GM10847 (cell line): ENCODE results near the gene RASA4B.

ENCODE experiments used
- POLR2A ChIP-seq: IDR thresholded peaks from 2 replicates; pipeline ENCODE4 v1.6.1; 2011; ENCODE audit not compliant: insufficient read length; ENCODE audit errors: extremely low read depth

The RASA4B gene

DNA sequence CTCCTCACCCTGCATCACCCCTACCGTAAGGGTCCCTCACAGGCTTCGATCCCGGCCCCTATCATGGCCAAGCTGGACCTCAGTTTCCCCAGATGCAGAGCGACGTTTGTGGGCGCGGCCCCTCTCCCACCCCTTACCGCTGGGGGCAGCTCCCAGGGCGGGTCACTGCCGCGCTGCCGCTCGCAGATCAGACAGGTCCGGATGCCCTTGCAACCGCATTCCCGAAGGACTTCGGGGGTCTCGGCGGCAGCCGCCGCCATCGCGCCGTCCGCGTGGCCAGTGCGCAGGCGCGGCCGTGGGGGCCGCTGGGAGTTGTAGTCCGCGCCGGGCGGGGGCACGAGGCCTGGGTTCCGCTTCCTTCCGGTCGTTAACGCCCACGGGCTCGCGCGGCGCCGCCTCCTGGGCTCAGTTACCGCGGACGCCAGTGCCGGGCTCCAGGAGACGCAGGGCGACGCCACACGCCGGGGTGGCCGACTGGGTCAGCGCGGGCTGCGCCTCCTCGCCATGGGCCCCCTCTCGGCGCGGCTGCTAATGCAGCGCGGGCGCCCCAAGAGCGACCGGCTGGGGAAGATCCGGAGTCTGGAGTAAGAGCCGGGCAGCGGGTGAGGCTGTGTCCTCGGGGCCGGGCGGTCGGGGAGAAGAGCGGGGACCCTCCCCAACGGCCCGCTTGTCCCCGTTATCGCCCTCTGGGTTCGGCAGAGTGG lies 52.8 kb downstream of the RASA4B start, which contains the start of the genes ALKBH4 and LRWD1:
Gene ALKBH4, minus strand, starts transcription at position 287 of the 704 bp plus-strand sequence. Its CDS starts 27 bp downstream, at position 260.
Gene LRWD1, plus strand, starts transcription at position 408 of the 704 bp plus-strand sequence. Its CDS starts 97 bp downstream, at position 505.
- TF ChIP-seq POLR2A: peak; percentile 72

DNA sequence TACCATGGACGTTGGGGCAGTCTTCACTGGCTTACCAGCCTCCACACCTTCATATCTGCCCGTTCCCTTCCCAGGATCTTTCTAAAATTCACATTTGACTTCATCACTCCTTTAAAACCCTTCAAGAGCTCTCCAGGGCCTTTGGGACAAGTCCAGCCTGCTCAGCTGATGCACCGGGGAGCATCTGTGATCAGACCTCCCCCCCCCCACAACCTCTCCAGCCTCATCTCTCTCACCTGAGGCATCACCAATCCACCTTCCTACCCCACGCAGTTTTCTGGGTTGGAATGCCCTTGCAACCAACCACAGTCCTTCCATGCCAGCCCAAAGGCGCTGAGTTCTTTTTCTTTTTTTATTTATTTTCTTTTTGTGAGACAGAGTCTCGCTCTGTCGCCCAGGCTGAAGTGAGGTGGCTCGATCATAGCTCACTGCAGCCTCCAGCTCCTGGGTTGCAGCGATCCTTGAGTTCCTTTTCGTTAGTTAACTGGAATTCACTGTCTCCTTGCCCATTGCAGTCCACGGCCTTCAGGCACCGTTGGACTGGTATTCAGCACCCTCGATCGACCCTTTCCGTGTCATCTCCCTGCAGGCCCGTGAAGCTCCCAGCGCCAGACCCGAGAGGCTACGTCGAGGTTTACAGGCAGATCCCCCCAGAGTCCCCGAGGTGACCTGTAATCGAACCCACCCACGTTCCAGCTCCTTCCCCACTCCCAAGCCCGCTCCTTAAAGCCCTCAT lies 53.6 kb downstream of the RASA4B start:
- TF ChIP-seq POLR2A: no peak

DNA sequence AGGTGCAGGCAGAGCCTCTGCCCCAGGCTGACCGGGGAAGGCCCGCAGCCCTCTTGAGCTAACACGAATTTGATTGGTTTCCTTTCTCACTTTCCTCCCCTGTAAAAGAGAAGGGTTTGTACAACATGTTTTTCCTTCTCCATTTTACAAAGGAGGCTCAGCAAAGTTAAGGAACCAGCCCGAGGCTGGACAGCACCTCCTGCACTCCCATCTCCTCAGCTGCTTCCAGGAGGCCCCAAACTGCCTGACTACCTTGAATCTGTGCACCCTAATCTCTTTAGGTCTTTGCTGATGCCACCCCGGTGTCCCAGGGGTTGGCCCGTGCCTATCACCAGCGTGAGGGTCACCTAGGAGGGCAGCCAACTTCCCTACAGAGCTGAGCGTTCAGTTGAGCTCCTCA lies 57.1 kb downstream of the RASA4B start:
- no peak for TF ChIP-seq POLR2A

DNA sequence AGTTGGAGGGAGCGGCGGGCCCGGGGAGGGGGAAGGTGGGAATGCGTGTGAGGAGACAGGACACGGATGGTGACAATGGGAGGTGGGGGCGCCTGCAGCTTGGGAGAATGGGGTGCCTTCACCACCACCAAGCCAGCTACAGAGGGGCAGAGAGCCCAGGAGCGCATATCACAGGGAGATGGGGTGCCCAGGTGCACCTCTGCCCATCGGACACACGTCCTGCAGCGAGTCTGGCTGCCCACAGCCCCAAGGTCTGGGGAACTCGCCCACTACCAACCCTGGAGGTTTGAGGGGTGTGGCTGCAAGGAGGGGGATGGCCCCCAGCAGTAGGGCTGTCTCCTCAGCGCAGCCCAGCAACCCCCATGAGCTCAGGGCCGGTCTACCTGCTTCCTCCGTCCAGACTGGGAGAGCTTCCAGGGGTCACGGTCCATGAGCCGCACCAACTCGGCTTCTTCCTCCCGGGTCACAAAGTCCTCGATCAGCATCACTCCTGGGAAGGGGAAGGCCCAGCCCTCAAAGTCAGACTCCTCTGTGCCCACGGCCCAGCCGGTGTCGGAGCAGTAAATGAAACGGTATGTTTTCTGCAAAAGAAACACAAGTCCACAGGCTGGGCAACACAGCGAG lies 58.2 kb downstream of the RASA4B start:
- no peak for TF ChIP-seq POLR2A

DNA sequence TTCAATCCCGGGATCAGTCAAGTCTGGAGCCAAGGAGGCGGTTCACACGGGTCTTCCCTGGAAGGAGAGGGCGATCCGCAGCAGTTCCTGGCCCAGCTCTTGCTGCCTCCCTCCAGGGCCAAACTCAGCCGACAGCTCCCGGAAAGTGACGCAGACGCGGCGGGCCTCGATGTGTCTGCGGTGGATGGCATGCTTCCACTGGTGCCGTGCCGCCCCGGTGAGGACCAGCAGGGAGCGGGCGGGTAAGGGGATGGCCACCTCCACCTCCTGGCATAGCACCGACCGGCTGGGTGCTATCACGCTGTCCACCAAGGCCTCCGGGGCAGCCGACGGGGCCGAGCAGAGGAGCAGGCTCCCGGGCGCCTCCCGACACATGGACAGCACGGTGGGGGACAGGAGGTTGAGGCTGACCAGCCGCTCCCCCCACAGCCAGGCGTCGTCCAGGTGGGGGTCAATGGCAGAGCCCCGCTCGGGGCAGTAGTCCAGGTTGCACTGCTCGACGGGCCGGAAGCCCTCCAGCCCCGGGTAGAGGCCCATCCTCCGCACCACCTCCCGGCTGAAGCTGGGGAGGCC lies 60.1 kb downstream of the RASA4B start:
- no peak for TF ChIP-seq POLR2A

DNA sequence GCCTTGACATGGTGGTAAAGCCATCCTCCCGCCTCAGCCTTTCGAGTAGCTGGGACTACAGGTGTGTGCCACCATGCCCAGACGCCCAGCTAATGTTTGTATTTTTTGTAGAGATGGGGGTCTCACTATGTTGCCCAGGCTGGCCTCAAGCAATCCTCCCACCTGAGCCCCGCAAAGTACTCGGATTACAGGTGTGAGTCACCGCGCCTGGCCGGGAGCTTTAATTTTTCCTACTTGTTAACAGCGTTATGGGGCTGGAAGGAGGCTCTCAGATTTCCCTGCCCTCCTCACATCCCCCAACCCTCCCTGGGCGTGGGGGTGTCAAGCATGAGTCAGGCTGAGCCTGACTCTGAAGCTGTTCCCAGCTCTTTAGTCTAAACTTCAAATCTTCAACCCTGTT lies 61.2 kb downstream of the RASA4B start:
- TF ChIP-seq POLR2A: no peak

DNA sequence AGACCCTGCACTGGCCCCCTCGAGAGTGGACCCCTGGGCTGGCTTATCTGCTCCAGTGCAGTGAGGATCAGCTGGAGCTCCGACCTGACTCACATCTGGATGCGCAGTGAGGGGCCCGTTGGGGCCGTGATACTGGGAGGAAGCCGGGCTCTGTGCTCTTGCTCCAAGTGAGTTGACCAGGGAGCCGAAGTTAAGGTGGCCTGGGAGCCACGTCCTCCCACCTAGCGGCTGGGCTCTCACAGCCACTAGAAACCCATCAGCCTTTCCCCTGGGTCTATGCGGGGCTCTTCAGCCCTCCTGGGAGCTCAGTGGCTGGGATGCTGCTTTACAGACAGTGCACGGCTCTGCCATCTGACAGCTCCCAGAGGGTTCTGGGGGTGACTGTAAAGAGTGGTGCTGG lies 62.0 kb downstream of the RASA4B start:
- no peak for TF ChIP-seq POLR2A

DNA sequence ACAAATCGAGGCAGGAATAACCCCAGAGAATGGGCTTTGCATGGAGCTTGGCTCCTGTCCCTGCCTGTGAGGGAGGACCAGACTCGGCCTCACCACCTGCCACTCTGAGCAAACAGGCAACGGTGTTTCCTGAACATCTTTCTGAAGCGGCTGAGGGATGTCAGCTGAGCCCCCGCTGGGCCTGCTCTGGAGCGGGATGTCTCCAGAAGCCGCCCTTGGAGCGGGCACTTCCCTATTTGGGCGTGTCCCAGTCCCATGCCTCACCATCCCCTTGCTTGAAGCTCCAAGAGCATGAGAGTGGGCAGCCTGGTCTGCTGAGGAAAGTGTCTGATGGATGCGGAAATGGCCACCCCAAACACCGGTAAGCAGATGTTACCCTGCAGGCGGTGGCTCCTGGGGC lies 63.1 kb downstream of the RASA4B start:
- TF ChIP-seq POLR2A: no peak

DNA sequence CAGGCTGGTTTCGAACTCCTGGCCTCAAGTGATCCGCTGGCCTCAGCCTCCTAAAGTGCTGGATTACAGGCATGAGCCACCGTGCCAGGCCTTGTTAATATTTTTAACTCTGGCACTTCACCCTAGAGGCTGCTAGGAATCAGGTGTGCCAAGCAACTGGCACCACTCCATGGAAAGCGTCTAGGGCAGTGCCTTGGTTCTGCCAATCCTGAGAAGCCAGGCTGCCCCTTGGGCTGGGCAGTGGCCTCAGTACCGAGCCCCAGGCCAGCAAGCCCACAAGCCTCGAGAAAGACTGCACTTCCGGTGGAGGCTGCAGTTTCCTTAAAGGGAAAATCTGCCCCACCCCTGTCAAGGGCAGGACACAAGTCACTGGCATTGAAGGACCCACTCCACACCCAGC lies 64.3 kb downstream of the RASA4B start:
- TF ChIP-seq POLR2A: no peak

DNA sequence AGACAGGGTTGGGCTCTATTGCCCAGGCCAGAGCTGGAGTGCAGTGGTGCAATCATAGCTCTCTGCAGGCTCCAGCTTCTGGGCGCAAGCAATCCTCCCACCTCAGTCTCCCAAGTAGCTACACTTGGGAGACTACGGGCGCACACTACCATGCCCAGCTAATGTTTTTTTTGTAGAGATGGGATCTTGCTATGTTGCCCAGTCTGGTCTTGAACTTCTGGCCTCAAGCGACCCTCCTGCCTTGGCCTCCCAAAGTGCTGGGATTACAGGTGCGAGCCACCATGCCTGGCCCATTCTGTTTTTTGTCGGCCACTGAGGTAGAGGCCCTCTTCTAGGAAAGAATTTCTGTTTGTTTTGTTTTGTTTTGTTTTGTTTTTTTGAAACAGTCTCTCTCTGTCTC lies 65.1 kb downstream of the RASA4B start:
- TF ChIP-seq POLR2A: no peak

DNA sequence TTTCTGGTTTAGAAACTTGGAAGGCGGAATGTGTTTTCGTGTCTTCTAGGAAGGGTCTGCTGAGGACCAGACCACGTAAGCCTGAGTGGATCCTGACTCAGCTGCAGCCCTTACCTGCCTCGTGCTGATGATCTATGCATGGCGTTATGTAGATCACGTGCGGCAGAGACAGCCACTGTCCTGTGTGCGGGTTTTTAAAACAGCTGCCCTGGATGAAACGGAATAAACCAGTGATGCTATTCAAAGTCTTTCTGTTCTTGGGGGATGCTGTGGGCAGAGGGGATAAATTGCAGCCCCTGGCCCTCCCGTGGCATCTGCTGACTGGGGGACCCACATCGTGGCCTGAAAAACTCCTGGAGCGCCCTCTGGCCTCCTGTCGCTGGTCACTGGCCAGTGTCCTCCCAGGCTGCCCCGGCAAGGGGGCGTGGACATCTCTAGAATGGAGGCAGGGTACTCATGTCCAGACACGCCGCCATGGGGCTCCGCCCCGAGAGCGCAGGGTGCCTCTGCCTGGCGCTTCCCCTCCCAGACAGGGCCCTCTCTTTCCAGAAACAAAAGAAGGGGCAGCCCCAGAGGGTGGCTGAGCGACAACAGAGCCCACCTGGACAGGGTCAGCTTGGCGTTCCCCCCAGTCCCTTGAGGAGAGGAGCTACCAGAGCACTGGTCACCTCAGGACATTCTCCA lies 66.1 kb downstream of the RASA4B start:
- no peak for TF ChIP-seq POLR2A

DNA sequence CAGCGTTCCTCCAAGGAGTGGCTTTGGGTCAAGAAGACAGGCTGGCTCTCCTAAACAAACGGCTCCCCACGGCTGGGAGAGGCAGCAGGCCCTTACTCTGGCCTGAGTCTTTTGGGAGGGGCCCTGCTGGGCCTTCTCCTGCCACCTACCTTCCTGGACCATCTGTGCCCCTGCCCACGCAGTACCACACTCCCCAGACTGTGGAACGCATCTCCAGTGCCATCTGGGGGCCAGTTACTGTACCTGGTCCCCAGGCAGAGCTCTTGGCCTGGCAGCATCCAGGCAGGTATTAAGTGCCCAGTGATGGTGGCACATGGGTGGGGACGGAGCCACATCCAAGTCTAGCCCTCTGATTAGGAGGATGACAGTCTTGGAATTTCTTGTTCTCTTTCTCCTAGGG lies 67.3 kb downstream of the RASA4B start:
- no peak for TF ChIP-seq POLR2A

DNA sequence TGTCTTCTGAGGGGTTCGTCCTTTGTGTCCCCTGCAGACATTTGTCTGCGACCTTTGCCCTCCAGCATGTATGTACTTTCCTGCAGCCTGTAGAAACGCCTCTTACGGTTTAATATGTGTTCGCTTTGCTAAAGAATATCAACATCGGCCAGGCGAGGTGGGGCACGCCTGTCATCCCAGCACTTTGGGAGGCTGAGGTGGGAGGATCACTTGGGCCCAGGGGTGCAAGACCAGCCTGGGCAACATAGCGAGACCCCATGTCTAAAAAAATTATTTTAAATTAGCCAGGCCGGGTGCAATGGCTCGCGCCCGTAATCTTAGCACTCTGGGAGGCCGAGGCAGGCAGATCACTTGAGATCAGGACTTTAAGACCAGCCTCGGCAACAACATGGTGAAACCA lies 68.4 kb downstream of the RASA4B start:
- TF ChIP-seq POLR2A: no peak

DNA sequence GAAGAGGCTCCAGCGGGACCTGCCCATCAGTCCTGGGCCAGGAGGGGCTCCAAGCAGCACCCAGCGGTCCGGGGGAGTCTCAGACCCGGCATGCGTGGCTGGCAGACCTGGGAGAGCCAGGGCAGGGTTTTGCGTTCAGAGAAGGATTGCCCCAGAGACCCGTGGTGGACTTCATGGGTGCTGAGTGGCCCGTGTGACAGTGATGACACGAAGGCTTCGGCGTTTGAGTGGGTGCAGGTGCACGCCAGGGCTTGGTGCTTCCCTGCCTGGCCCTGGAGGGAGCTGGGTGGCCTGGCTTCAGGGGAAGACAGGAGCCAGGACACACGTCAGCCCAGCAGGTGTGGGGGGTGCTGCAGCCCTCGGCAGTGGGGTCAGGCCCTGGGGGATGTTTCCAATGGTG lies 70.3 kb downstream of the RASA4B start:
- no peak for TF ChIP-seq POLR2A

DNA sequence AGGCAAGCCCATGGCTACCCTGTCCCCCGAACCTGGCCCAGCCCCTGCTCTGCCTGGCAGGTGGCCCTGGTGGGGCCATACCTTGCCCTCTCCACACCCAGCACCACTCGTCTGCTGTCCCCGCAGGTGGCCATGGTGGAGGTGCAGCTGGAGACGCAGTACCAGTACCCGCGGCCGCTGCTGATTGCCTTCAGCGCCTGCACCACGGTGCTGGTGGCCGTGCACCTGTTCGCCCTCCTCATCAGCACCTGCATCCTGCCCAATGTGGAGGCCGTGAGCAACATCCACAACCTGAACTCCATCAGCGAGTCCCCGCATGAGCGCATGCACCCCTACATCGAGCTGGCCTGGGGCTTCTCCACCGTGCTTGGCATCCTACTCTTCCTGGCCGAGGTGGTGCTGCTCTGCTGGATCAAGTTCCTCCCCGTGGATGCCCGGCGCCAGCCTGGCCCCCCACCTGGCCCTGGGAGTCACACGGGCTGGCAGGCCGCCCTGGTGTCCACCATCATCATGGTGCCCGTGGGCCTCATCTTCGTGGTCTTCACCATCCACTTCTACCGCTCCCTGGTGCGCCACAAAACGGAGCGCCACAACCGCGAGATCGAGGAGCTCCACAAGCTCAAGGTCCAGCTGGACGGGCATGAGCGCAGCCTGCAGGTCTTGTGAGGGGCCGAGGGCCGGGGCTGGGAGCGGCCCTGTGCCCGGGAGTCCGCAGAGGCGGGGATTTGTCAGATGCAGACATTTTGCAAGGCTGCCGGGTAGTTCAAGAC lies 71.0 kb downstream of the RASA4B start:
- no peak for TF ChIP-seq POLR2A

DNA sequence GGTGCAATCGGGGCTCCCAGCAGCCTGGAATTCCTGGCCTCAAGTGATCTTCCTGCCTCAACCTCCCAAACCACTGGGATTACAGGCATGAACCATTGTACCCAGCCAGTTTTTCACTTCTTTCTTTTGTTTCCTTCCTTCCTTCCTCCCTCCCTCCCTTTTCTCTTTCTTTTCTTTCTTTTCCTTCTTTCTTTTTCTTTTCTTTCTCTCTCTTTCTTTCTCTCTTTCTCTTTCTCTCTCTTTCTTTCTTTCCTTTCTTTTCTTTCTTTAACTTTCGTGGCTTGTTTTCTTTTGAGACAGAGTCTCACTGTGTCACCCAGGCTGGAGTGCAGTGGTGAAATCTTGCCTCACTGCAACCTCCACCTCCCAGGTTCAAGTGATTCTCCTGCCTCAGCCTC lies 71.9 kb downstream of the RASA4B start:
- no peak for TF ChIP-seq POLR2A
